ENCODE results near the gene CPLX3.

DNA sequence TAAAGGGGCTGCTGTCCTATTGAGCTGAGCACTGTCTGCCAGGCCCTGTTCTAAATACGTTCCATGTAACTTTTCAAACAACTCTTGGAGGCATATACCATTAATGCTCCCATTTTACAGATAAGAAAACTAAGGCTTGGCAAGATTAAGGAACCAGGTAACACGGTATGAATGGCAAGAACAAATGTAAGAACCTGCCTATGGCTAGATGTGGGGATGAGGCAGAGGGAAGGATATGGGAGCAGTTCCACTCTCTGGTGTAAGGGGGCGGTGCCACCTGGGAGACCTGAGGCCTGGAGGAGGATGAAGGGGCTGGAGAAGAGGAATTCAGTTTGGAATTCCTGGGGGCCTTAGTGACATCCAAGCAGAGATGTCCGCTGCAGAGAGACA is 17.6 kb upstream of the CPLX3 start:
- TF ChIP-seq, protein P1, sequence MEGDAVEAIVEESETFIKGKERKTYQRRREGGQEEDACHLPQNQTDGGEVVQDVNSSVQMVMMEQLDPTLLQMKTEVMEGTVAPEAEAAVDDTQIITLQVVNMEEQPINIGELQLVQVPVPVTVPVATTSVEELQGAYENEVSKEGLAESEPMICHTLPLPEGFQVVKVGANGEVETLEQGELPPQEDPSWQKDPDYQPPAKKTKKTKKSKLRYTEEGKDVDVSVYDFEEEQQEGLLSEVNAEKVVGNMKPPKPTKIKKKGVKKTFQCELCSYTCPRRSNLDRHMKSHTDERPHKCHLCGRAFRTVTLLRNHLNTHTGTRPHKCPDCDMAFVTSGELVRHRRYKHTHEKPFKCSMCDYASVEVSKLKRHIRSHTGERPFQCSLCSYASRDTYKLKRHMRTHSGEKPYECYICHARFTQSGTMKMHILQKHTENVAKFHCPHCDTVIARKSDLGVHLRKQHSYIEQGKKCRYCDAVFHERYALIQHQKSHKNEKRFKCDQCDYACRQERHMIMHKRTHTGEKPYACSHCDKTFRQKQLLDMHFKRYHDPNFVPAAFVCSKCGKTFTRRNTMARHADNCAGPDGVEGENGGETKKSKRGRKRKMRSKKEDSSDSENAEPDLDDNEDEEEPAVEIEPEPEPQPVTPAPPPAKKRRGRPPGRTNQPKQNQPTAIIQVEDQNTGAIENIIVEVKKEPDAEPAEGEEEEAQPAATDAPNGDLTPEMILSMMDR (IDR thresholded peaks at IDR 0.05; ENCODE audit: poor library complexity, severe bottlenecking) = no peak
- TF ChIP-seq EP300 (conservative IDR thresholded peaks at IDR 0.05; ENCODE audit: poor library complexity, severe bottlenecking) = no peak
- TF ChIP-seq POLR2AphosphoS5 (IDR thresholded peaks at IDR 0.05) = no peak
- TF ChIP-seq EZH2 (IDR thresholded peaks at IDR 0.05; ENCODE audit: borderline replicate concordance, insufficient read depth, low read length, poor library complexity, severe bottlenecking) = no peak
- TF ChIP-seq TAF1 (IDR thresholded peaks at IDR 0.05; ENCODE audit: low read depth) = no peak
